ENCODE results near the gene NAGLU. TPM values are rescaled to one million over a fixed set of nuclear protein-coding genes. Genes with fewer than 3 reads are reported as not detected.

Gene NAGLU
- total and polyA plus RNA-seq, 2 of the 13 experiments (the other 11 are each of a cell fraction or from before 2014, with no cell fraction given) = 28.2 to 40.1 TPM

DNA sequence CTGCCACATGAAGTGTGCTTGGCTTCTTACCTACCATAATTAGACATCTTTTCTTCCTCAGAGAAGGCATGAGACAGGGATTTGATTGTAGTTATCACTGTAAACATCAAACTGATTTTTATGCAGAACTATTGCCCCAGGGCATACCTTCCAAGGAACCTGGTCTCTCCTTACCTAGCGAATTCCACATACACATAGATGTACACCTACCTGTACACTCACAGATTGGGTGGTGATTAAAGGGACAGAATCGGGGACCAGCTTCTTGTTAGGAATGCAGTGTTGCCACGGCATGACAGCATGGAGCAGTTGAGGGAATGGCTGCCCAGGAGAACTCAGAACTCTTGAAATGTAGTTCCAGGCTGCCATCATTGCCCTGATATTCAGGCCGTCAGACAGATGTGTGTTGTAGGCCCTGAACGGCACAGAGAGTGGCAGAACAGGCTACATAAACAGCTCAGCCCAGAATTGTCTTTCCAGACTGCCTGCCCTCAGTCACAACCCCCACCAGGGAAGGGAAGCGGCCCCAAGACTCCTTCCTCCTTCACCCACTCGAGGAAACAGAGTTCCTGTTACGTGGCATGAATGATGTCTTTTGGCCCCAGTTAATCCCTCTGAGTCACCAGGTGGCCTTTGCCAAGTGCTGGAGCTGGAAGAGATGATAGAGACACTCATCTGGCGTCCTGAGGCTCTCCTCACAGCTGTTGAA, 17.8 kb upstream of the NAGLU start:
- FAIRE-seq (no peak), ATAC-seq (no peak), DNase-seq (ENCODE audit: low spot score) (no peak)
- no peak overlapping the region for H3K4me2 ChIP-seq (ENCODE audit: low read depth, low read length)
- in situ Hi-C loops (cut with HindIII; ENCODE audit: extremely low pct_ligation_motif_present, low pct_unique_long_range_greater_than_20kb) (loop anchor here (5.0 kb wide), 1 partner anchor 96 kb away; the partner anchor contains the start of gene CAVIN1), intact Hi-C loops (cut with micrococcal nuclease; ENCODE audit: unreplicated experiment) (no loop called here)
- H2AFZ ChIP-seq (ENCODE audit: low read length) = no peak overlapping the region
- no peaks in the 10 kb centered on the region for H4K20me1 ChIP-seq (ENCODE audit: insufficient read depth, low read length)
- H3K4me3 ChIP-seq (replicated peaks in 1 of 3; ENCODE audit: insufficient read depth in 1 of 3, low read depth in 2 of 3, low read length in 3 of 3) = no peak overlapping the region
- CTCF ChIA-PET (ENCODE audit: low intra/inter-chr PET ratio, low total read pairs) = interaction anchor here (0.8 to 2.5 kb wide), 7 partner anchors 9 to 196 kb away, joined by 3 to 28 read pairs (median 8); partner anchors contain the start of gene PSMC3IP
- H3K27me3 ChIP-seq (ENCODE audit: control insufficient read depth in 1 of 2, insufficient read depth in 2 of 2, low read length in 2 of 2) = no peaks in the 10 kb centered on the region
- WGBS (ENCODE audit: low lambda C conversion rate) = 90% methylated on average over 9 of the region's 9 CpGs
- no peak overlapping the region for H3K9ac ChIP-seq (ENCODE audit: insufficient read depth, low read depth, low read length)
- BruUV-seq (replicated peaks) = TSS peak; percentile 7
- H3K4me1 ChIP-seq (ENCODE audit: insufficient read depth, low read length) = peaks cover 56% of the 10 kb centered on the region
- H3K36me3 ChIP-seq (replicated peaks in 1 of 2; ENCODE audit: control insufficient read depth in 1 of 2, insufficient read depth in 2 of 2, low read length in 2 of 2) = peaks cover 18 to 23% of the 10 kb centered on the region in 2 experiments
- POLR2A ChIA-PET = interaction anchor here (0.7 to 4.3 kb wide), 8 partner anchors 9 to 95 kb away, joined by 3 to 52 read pairs (median 6); partner anchors contain the start of genes CAVIN1 and NAGLU
- H3K27ac ChIP-seq (ENCODE audit: extremely low read length, insufficient read depth, low read length) = peak overlapping the region; percentile 23
- no peaks in the 10 kb centered on the region for H3K79me2 ChIP-seq (ENCODE audit: insufficient read depth, low read length)
- H3K9me3 ChIP-seq (ENCODE audit: low read length) = no peaks in the 10 kb centered on the region
- TF ChIP-seq ZFAT (CRISPR knock-in tag; conservative IDR thresholded peaks at IDR 0.05) (no peak), MBNL3 (CRISPR knock-in tag; conservative IDR thresholded peaks at IDR 0.05) (no peak), CREB1 (IDR thresholded peaks at IDR 0.05) (no peak), CREB1 (CRISPR knock-in tag; IDR thresholded peaks at IDR 0.05) (no peak), KMT2B (CRISPR knock-in tag; IDR thresholded peaks at IDR 0.05) (0 out of 2 replicates have a peak, but pooled peaks have one; percentile 10), HNF4A (CRISPR knock-in tag; IDR thresholded peaks at IDR 0.05) (no peak), ZNF598 (CRISPR knock-in tag; IDR thresholded peaks at IDR 0.05; ENCODE audit: borderline replicate concordance) (no peak), ARNT2 (CRISPR knock-in tag; IDR thresholded peaks at IDR 0.05; ENCODE audit: low read depth) (no peak), ZNF788 (CRISPR knock-in tag; IDR thresholded peaks at IDR 0.05; ENCODE audit: borderline replicate concordance) (no peak), CEBPB (IDR thresholded peaks at IDR 0.05; ENCODE audit: borderline replicate concordance, low read depth, low read length) (no peak), ZNF468 (CRISPR knock-in tag; IDR thresholded peaks at IDR 0.05) (no peak), AGO1 (IDR thresholded peaks at IDR 0.05; ENCODE audit: low read depth, low read length, poor library complexity, severe bottlenecking) (no peak), ZNF510 (CRISPR knock-in tag; IDR thresholded peaks at IDR 0.05; ENCODE audit: low read depth) (no peak)
- TF ChIP-seq, protein P1, sequence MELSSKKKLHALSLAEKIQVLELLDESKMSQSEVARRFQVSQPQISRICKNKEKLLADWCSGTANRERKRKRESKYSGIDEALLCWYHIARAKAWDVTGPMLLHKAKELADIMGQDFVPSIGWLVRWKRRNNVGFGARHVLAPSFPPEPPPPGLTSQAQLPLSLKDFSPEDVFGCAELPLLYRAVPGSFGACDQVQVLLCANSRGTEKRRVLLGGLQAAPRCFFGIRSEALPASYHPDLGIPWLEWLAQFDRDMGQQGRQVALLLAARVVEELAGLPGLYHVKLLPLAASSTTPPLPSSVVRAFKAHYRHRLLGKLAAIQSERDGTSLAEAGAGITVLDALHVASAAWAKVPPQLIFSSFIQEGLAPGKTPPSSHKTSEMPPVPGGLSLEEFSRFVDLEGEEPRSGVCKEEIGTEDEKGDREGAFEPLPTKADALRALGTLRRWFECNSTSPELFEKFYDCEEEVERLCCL (CRISPR knock-in tag; IDR thresholded peaks at IDR 0.05; ENCODE audit: borderline replicate concordance) = no peak
- TF ChIP-seq, protein P2, sequence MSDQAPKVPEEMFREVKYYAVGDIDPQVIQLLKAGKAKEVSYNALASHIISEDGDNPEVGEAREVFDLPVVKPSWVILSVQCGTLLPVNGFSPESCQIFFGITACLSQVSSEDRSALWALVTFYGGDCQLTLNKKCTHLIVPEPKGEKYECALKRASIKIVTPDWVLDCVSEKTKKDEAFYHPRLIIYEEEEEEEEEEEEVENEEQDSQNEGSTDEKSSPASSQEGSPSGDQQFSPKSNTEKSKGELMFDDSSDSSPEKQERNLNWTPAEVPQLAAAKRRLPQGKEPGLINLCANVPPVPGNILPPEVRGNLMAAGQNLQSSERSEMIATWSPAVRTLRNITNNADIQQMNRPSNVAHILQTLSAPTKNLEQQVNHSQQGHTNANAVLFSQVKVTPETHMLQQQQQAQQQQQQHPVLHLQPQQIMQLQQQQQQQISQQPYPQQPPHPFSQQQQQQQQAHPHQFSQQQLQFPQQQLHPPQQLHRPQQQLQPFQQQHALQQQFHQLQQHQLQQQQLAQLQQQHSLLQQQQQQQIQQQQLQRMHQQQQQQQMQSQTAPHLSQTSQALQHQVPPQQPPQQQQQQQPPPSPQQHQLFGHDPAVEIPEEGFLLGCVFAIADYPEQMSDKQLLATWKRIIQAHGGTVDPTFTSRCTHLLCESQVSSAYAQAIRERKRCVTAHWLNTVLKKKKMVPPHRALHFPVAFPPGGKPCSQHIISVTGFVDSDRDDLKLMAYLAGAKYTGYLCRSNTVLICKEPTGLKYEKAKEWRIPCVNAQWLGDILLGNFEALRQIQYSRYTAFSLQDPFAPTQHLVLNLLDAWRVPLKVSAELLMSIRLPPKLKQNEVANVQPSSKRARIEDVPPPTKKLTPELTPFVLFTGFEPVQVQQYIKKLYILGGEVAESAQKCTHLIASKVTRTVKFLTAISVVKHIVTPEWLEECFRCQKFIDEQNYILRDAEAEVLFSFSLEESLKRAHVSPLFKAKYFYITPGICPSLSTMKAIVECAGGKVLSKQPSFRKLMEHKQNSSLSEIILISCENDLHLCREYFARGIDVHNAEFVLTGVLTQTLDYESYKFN (CRISPR knock-in tag; conservative IDR thresholded peaks at IDR 0.05) = no peak
- TF ChIP-seq, protein P3, sequence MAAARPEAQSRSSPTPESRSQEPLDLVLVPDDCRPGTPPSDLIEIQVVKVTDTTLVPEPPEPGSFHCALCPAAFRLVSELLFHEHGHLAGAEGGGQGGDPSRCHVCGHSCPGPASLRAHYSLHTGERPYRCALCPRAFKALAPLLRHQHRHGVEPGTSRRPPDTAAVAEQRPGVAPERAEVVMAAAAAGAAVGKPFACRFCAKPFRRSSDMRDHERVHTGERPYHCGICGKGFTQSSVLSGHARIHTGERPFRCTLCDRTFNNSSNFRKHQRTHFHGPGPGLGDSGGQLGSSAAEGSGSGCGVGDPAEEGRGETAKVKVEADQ (CRISPR knock-in tag; IDR thresholded peaks at IDR 0.05; ENCODE audit: borderline replicate concordance) = no peak
- TF ChIP-seq, protein P4, sequence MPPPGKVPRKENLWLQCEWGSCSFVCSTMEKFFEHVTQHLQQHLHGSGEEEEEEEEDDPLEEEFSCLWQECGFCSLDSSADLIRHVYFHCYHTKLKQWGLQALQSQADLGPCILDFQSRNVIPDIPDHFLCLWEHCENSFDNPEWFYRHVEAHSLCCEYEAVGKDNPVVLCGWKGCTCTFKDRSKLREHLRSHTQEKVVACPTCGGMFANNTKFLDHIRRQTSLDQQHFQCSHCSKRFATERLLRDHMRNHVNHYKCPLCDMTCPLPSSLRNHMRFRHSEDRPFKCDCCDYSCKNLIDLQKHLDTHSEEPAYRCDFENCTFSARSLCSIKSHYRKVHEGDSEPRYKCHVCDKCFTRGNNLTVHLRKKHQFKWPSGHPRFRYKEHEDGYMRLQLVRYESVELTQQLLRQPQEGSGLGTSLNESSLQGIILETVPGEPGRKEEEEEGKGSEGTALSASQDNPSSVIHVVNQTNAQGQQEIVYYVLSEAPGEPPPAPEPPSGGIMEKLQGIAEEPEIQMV (CRISPR knock-in tag; IDR thresholded peaks at IDR 0.05; ENCODE audit: low read depth) = no peak

All from HepG2 (cell line).